Stimulated activated CD4-positive, alpha-beta T cell treated with anti-CD3 and anti-CD28 coated beads, Interleukin-4, amount 100 ng/mL, for 4 hours (primary cell): ENCODE results near the gene PTPRD.
"Not testable (repeated sequence)": the region's sequence is repeated elsewhere in the genome, so short reads cannot be mapped to it uniquely, and the experiment has no call there.

Source experiments
- DNase-seq, 2 experiments: peaks; one replicate each; pipeline ENCODE4 v3.0.0-alpha.2; 2020

The PTPRD gene

GRCh38 chr9:9949978-9950377 is 662.8 kb downstream of the PTPRD start:
- no peak for DNase-seq

- no peak for DNase-seq
Observed at GRCh38 chr9:9949368-9949767, 663.4 kb downstream of the PTPRD start.

GRCh38 chr9:9945966-9946365 is 666.8 kb downstream of the PTPRD start:
- DNase-seq: no peak

- peak; percentile 10 to 38 for DNase-seq
Observed at GRCh38 chr9:9942764-9943424, 669.9 kb downstream of the PTPRD start.

GRCh38 chr9:9938432-9938831 is 674.4 kb downstream of the PTPRD start:
- no peak for DNase-seq

- not testable (repeated sequence) for DNase-seq
Observed at GRCh38 chr9:9931464-9931863, 681.3 kb downstream of the PTPRD start.

- DNase-seq: no peak
Observed at GRCh38 chr9:9924376-9924775, 688.4 kb downstream of the PTPRD start.

GRCh38 chr9:9921805-9922204 is 691.0 kb downstream of the PTPRD start:
- DNase-seq: no peak

GRCh38 chr9:9920425-9921060 is 692.3 kb downstream of the PTPRD start:
- no peak for DNase-seq

- no peak for DNase-seq
Observed at GRCh38 chr9:9919174-9919775, 693.5 kb downstream of the PTPRD start.

- DNase-seq: no peak
Observed at GRCh38 chr9:9917400-9917799, 695.4 kb downstream of the PTPRD start.

GRCh38 chr9:9914174-9914573 is 698.6 kb downstream of the PTPRD start:
- no peak for DNase-seq

GRCh38 chr9:9913276-9913832 is 699.4 kb downstream of the PTPRD start:
- no peak for DNase-seq

GRCh38 chr9:9912459-9912858 is 700.3 kb downstream of the PTPRD start:
- no peak for DNase-seq

- no peak for DNase-seq
Observed at GRCh38 chr9:9905736-9906135, 707.1 kb downstream of the PTPRD start.

GRCh38 chr9:9904041-9904440 is 708.8 kb downstream of the PTPRD start:
- no peak for DNase-seq

GRCh38 chr9:9901624-9902023 is 711.2 kb downstream of the PTPRD start:
- DNase-seq: no peak

- DNase-seq: no peak
Observed at GRCh38 chr9:9893837-9894236, 719.0 kb downstream of the PTPRD start.

GRCh38 chr9:9892217-9892616 is 720.6 kb downstream of the PTPRD start:
- no peak for DNase-seq

GRCh38 chr9:9881692-9882091 is 731.1 kb downstream of the PTPRD start:
- no peak for DNase-seq

- DNase-seq: no peak
Observed at GRCh38 chr9:9874270-9874669, 738.5 kb downstream of the PTPRD start.

- DNase-seq: no peak
Observed at GRCh38 chr9:9862235-9862810, 750.5 kb downstream of the PTPRD start.

- DNase-seq: no peak
Observed at GRCh38 chr9:9855177-9856078, 757.4 kb downstream of the PTPRD start.
